NB4 (cell line): ENCODE results near the gene RSU1.

Experiments
- CTCF ChIP-seq: IDR thresholded peaks from one replicate; pipeline ENCODE4 v1.5.1; 2012; ENCODE audit warnings: low read depth, low read length
- MAX ChIP-seq: IDR thresholded peaks from 2 replicates; pipeline ENCODE4 v1.6.1; 2011; ENCODE audit warnings: low read depth, low read length
- MYC ChIP-seq: IDR thresholded peaks from 2 replicates; pipeline ENCODE4 v1.6.1; 2011; ENCODE audit warnings: low read depth, low read length
- POLR2A ChIP-seq: IDR thresholded peaks from 2 replicates; pipeline ENCODE4 v1.6.1; 2011; ENCODE audit warnings: mild to moderate bottlenecking; ENCODE audit not compliant: insufficient read length; ENCODE audit errors: extremely low read depth

GRCh38 chr10:16717622-16718395 lies 99.4 kb downstream of the RSU1 start:
- TF ChIP-seq CTCF (no peak), POLR2A (no peak), MAX (no peak), MYC (no peak)
